ENCODE results near the gene CGB3.
"Not testable (repeated sequence)": the region's sequence is repeated elsewhere in the genome, so short reads cannot be mapped to it uniquely, and the experiment has no call there.

Gene CGB3

DNA sequence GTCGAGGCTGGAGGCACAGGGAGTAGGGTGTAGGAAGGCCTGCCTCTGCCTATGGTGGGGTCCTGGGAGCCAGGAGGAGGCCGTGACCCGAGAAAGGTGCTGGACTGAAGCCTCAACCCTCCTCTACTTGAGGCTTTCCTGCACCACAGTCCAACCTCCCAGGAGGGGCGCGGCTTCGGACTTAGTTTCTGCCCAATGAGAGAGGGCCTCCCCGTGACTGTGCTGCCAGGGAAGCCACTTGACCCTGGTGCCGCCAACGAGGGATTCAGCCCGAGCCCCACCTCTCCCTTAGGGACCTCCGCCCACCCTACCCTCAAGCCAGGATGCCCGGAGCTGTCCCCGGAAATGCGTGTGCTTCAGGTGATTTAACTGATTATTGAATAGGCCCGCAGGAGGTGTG lies at the start of gene CGB3:
TSS of gene CGB3 (minus strand) at position 101 of the 400 bp plus-strand sequence. CDS start 362 bp downstream, outside the sequence.
- not testable (repeated sequence) for DNase-seq

GRCh38 chr19:49071860-49072547 lies 47.9 kb upstream of the CGB3 start:
- DNase-seq = no peak

DNA sequence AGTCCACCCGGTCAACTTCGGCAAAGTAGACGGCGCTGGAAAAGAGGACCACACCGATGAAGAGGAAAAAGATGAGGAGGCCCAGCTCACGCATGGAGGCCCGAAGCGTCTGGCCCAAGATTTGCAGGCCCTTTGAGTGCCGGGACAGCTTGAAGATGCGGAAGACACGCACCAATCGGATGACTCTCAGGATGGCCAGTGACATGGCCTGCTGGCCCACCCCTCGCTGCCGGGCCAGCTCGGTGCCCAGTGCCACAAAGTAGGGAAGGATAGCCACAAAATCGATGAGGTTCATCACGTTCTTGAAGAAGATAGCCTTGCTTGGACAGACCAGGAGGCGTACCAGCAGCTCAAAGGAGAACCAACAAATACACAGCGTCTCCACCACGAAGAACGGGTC lies 46.3 kb upstream of the CGB3 start:
- DNase-seq = no peak

- DNase-seq = no peak
Observed at GRCh38 chr19:49069026-49069425, 44.9 kb upstream of the CGB3 start.

DNA sequence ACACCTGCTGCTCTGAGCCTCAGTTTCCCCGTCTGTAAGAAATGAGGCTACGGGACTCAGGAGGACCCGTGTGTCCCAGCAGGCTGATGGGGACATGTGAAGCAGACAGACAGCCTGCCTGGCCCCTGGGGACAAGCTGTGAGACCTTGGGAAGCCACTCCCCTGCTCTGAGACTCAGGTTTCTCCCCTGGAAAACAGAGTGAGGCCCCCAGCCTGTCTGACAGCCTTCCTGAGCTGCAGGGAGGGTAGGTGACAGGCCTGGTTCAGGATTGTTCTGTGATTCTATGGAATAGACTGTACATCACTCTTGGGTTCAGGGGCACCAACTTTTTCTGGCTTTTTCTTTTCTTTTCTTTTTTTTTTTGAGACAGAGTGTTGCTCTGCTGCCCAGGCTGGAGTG lies 43.4 kb upstream of the CGB3 start:
- no peak for DNase-seq

DNA sequence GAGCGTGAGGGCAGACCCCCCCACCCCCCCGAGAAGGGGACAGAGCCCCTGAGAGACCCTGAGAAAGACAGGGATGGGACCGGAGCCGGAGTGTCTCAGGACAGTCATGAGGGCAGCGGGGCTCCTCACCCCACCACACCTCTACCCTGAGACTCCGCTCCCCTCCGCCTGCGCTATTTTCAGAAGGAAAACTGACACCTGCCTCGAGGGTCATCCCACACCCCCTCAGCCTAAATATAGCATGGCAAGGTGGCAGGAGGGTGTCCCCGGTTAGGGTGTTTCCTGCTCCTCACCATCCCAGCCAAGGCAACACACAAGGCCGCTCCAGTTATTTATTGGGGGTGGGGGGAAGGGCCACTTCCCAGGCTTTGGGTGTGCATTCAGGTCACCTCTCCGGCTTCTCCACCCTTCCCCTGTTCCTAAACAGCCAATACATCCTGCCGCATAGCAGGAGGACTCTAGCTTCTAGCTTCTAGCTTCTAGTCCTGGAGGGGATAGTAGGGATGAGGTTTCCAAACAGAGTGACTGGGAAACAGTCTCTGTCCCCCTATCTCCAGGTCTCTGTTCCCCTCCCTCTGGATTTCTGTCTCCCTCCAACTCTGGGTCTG lies 41.9 kb upstream of the CGB3 start:
- DNase-seq = no peak

DNA sequence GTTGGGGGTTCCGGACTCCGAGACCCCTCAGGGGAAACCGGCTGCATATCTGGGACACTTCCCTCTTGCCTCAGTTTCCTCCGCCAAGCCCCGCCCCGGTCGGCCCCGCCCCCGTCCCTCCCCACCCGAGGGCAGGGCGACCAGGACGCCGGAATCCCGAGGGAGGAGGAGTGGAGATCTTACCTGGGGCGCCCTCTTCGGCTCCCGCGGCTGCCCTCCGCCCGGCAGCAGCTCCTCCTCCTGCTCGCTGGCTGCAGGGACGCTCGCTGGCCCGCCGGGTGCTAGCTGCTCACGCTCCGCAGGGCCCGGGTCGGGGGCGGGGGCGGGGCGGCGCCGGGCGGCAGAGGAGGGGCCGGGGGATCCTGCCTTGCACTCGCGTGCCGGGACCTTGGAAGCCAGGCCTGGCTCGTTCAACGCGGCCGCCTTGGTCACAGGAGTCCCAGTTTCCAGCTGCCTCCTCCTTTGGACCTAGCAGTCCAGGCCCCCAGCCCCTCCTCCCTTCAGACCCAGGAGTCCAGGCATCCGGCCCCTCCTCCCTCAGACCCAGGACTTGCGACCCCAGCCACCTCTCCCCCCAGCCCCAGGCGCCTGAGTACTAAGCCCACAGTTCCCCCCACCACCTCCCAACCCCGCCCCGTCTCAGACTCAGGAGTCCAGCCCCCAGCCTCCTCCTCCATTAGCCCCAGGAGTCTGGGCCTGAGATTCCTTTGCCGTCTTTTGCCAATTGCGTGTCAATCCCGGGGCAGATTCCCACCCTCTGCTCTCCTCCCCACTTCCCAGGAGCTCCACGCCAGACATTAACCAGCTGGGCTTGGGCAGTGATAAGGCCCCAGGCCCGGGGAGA lies 40.9 kb upstream of the CGB3 start, which contains the start of gene NTF4:
TSS of gene NTF4 (minus strand) at position 51 of the 844 bp plus-strand sequence. CDS start 2,821 bp downstream, outside the sequence.
- no peak for DNase-seq

GRCh38 chr19:49064029-49064629 lies 40.0 kb upstream of the CGB3 start:
- DNase-seq = no peak

DNA sequence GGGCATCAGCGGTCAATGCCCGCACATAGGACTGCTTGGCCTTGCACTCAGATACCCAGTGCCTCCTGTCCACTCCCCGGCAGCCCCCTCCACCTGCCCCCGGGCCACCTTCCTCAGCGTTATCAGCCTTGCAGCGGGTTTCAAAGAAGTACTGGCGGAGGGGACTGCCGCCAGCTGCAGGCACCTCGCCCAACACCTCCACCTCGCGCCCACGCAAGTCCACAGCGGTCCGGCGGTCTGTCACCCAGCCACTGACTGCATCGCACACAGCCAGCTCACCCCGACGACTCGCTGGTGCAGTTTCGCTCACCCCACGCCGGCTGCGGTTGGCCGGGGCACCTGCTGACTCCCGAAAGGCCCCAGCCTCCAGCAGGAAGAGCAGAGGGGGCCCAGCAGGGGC lies 37.3 kb upstream of the CGB3 start:
- no peak for DNase-seq

DNA sequence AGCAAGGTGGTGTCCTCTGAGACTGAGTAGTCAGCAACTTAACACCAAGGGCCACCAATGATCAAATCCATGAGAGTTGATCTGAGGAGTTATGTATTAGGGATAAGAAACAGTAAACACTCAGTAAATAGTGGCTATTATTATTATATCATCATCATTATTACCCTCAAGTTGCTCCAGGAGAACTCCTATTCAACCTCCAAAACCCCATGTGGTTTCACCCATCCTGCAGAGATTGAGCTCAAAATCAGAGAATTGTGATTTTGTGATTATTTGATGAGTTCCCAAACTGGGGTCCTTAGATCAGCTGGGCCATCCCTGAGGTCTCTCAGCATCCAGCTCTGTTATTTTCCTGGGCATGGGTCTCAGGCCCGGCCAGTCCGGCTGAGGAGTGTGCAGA lies 36.9 kb upstream of the CGB3 start:
- DNase-seq = no peak

- DNase-seq = no peak
Observed at GRCh38 chr19:49059053-49059452, 34.9 kb upstream of the CGB3 start.

DNA sequence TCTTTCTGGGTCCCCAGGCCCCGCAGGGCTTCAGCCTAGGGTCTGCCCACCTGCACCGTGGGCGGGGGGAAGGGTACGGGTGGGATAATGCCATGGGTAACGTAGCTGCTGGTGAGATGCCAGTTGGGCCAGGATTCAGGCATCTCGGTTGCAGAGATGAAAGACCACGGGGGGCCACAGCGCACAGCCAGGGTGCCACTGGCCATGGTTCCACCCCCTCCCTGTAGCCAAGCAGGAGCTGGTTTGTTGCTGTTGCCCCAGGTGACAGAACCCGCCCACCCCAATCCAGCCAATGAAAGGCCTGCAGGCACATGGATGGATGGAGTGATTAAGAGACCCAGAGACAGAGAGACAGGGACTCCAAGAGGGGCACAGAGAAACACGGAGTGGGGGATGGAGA lies 34.4 kb upstream of the CGB3 start:
- DNase-seq = no peak

GRCh38 chr19:49057636-49058234 lies 33.6 kb upstream of the CGB3 start, which contains the start of gene CGB7:
Gene CGB7, minus strand, starts transcription at chr19:49057749. Its CDS starts 2,374 bp downstream, at chr19:49055375.
- peak; percentile 39 for DNase-seq

- not testable (repeated sequence) for DNase-seq
Observed at GRCh38 chr19:49056902-49057596, 32.9 kb upstream of the CGB3 start.

DNA sequence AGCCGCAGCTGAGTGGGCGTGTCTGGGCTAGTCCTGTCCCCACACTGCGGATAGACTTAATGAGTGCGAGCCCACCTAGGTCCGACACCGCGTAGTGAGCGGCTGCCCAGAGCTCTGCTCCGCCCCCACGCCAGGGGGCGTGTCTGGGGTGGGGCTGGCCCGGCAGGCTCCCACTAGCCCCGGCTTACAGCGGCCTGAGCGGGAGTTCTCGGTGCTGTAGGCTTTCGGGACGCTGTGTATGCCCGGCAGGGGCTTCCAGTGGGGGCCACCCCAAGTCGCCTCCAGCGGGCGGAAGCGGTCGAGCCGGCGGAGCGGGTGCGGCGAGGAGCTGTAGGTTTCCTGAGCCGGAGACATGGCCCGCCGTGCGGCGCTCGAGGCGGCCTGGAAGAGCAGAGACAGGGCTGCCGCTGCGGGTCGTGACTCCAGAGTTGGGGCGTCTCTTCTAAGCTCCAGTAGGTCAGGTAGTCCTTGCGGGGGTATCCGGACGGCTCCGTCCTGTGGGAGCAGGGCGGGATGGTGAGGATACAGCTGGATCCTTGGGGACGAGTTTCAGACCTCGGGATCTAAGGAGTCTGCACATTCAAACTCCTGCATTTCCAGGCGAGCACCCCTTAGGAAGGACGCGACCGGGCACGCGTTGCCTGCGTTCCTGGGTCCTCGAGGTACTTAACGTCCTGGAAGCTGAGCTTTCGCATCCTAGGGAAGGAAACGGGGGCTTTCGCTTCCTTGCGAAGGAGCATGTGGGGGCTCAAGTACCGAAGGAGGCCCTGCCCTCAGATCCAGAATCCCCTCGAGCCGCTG lies 32.2 kb upstream of the CGB3 start:
- peak; percentile 30 for DNase-seq

DNA sequence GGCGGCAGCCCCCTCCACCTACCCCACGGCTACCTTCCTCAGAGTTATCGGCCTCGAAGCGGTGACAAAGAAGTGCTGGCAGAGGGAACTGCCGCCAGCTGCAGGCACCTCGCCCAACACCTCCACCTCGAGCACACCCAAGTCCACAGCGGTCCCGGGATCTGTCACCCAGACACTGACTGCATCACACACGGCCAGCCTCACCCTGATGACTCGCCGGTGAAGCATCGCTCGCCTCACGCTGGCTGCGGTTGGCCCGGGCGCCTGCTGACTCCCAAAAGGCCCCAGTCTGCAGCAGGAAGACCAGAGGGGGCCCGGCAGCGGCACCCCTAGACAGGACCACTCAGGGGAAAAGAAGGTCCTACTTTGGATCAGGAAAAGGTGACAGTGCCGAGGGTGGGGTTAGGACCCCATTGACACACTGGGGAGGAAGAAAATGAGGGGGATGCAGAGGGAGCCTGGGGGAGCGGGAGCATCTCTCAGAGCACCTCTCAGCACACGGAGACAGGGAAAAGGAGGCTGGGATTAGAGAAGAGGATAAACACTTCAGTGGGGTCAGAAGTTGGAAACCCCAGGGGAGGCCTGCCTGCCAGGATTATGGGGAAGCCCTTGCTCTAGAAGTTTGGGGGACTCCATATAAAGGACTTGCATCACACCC lies 26.4 kb upstream of the CGB3 start:
- DNase-seq = not testable (repeated sequence)

GRCh38 chr19:49049834-49050233 lies 25.7 kb upstream of the CGB3 start:
- not testable (repeated sequence) for DNase-seq

DNA sequence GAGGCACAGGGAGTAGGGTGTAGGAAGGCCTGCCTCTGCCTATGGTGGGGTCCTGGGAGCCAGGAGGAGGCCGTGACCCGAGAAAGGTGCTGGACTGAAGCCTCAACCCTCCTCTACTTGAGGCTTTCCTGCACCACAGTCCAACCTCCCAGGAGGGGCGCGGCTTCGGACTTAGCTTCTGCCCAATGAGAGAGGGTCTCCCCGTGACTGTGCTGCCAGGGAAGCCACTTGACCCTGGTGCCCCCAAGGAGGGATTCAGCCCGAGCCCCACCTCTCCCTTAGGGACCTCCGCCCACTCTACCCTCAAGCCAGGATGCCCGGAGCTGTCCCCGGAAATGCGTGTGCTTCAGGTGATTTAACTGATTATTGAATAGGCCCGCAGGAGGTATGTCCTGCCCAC lies 24.9 kb upstream of the CGB3 start, which contains the start of gene CGB8:
TSS of gene CGB8 (minus strand) at position 101 of the 400 bp plus-strand sequence. CDS start 372 bp downstream, outside the sequence.
- not testable (repeated sequence) for DNase-seq

GRCh38 chr19:49043548-49043947 lies 19.4 kb upstream of the CGB3 start, which contains the start of gene CGB5:
Gene CGB5, plus strand, starts transcription at chr19:49043848. Its CDS starts 362 bp downstream, at chr19:49044210.
- not testable (repeated sequence) for DNase-seq

DNA sequence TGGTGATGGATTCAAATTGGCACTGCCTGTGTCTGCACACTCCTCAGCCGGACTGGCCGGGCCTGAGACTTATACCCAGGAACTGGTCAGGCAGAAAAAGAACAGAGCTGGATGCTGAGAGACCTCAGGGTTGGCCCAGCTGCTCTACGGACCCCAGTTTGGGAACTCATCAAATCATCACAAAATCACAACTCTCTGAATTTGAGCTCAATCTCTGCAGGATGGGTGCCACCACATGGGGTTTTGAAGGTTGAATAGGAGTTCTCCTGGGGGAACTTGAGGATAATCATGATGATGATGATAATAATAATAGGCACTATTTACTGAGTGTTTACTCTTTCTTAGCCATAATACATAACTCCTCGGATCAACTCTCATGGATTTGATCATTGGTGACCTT lies 18.5 kb upstream of the CGB3 start:
- not testable (repeated sequence) for DNase-seq

All from inflammatory macrophage treated with lipopolysaccharide for 4 hours (primary cell).